Suppressor macrophage treated with lipopolysaccharide for 1 hour (primary cell): ENCODE measurements around the gene SVIL.

Experiments used
- DNase-seq, 3 donors: peaks; one replicate each; pipeline ENCODE4 v3.0.0-alpha.2; 2020 to 2022

SVIL gene

GRCh38 chr10:29409241-29410054, 225.3 kb downstream of the SVIL start:
- peak; percentile 80 to 90 (median 84) for DNase-seq

- no peak for DNase-seq
Observed at GRCh38 chr10:29408847-29409240, 225.9 kb downstream of the SVIL start.
